CD4-positive, alpha-beta T cell treated with Interferon alpha-2 for 1 hour (primary cell): ENCODE measurements around the gene RBM44.

Source experiments
- DNase-seq, 2 donors: peaks; one replicate each; pipeline ENCODE4 v3.0.0-alpha.2; 2020 to 2022

The RBM44 gene

GRCh38 chr2:237872178-237872887, 73.8 kb downstream of the RBM44 start:
- no peak for DNase-seq

- no peak for DNase-seq
These were observed 74.8 kb downstream of the RBM44 start for GRCh38 chr2:237873421-237873831.

- DNase-seq = no peak
These were observed 75.4 kb downstream of the RBM44 start for GRCh38 chr2:237873897-237874551.

GRCh38 chr2:237874585-237875161, 76.1 kb downstream of the RBM44 start:
- no peak for DNase-seq

GRCh38 chr2:237875256-237876060, 76.9 kb downstream of the RBM44 start:
- DNase-seq = no peak

- no peak for DNase-seq
These were observed 77.5 kb downstream of the RBM44 start for GRCh38 chr2:237876061-237876526.

GRCh38 chr2:237876532-237876931, 78.0 kb downstream of the RBM44 start:
- no peak for DNase-seq

- DNase-seq = no peak
These were observed 78.4 kb downstream of the RBM44 start for GRCh38 chr2:237876951-237877491.

- no peak for DNase-seq
These were observed 79.2 kb downstream of the RBM44 start for GRCh38 chr2:237877576-237878307.

GRCh38 chr2:237878321-237879057, 79.9 kb downstream of the RBM44 start:
- DNase-seq = no peak

- DNase-seq = no peak
These were observed 80.5 kb downstream of the RBM44 start for GRCh38 chr2:237879058-237879430.

- DNase-seq = no peak
These were observed 81.5 kb downstream of the RBM44 start for GRCh38 chr2:237879991-237880560.

GRCh38 chr2:237882510-237883481, 84.2 kb downstream of the RBM44 start:
- no peak for DNase-seq

GRCh38 chr2:237883951-237884446, 85.4 kb downstream of the RBM44 start:
- no peak for DNase-seq

GRCh38 chr2:237884681-237885080, 86.1 kb downstream of the RBM44 start:
- no peak for DNase-seq

- no peak for DNase-seq
These were observed 86.7 kb downstream of the RBM44 start for GRCh38 chr2:237885111-237885930.

GRCh38 chr2:237885931-237886684, 87.5 kb downstream of the RBM44 start:
- no peak for DNase-seq
